COLO668 (cell line): ENCODE results near the gene PLAC8L1.

Experiments
- DNase-seq: peaks from one replicate; lab custom pipeline; 2025; ENCODE audit not compliant: unreplicated experiment; lab: John Stamatoyannopoulos, UW

Gene PLAC8L1

GRCh38 chr5:146081556-146081955 lies 23.8 kb downstream of the PLAC8L1 start:
- DNase-seq = no peak

DNA sequence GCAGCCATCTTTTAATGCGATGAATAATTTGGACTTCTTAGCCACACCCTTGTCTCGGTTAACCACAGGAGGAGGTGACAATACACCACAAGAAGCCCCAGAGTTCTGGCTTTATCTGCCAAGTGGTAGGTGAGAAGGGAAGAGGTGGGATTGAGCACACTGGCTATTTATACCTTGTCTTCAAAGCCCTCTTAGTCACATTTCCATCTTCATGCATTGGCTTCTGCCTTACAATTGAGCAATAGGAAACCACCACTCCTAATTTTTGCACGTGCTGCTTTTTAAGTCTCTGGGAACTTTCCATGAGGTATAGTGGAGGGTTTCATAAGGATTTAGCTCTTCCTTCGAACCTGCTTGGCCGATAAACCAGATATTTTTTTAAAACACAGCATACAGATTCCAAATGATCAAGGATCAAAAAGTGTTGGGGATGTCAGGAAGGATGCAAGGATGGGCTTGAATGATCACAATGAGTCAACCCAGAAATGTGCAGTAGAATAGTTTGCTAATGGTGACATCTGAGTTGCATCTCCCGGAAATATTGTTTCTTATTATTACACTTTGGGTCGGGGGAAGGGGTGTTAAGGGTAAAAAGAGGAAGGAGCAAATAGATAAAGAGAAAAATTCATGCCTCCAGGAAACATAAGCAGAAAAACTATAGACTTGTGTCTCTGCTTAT lies 25.5 kb downstream of the PLAC8L1 start:
- DNase-seq = no peak

DNA sequence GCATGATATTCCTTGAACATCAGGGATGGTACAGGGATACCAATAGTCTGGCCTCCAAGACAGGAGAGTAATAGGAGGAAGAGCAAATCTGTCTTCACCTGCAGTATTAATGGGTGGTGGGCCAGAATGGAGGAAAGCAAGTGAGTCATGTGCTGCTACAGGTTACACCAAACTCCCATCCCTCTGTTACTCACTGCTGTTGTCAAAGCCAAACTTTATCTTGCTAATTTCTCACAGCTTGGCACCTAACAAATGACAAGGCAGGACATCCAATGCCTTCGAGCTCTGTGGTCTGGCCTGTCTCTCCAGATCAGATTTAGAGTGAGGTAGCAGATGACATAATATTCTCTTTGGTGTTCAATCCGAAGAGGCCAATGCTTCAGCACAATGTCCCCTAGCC lies 26.8 kb downstream of the PLAC8L1 start:
- no peak for DNase-seq

- DNase-seq = no peak
These were observed 28.9 kb downstream of the PLAC8L1 start for GRCh38 chr5:146076455-146076854.

DNA sequence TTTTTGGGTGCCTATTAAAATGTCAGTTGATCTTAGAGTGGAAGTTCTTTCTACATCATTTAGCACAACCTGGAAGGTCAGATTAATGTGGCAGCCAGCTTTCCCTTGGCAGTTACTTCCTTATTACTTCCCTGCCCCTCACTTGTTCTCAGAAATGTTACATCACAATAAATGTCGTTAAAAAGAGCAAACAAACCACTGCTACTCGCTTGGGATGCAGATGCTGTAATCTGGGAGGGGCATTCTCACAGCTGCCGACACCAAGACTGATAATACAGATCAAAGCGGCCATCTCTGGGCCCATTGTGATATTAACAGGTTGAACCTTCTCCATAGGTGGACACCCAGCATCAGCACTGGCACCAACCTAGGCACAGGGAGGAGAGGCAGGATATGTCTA lies 29.3 kb downstream of the PLAC8L1 start:
- DNase-seq = peak; percentile 4

DNA sequence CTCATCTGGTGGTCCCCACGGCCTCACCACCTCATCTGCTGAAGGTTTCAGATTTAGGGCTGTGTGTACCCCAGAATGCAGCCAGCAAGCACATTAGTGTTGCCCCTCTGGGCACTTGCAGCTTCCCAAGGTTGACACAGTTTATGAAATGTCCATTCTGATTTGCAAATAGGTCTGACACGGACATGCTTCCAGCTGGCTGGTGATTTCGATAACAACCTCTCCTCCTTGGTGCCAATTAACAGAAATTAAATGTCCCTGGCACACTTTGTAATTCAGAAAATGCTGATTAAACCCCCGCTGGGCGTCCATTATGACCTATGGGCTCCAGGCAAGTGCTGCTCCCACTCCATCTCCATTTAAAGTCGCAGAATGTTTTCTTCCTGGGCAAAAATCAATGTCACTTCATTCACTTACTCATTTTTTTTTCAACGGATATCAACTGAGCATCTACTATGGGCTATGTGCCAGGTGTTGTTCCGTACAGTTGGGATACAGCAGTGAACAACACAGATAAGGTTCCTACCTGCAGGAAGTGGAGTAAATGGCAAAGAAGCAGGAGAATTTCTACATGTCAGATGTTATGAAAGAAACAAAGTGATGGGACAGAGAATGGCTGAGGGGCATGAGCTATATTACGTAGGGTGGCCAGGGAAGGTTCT lies 32.0 kb downstream of the PLAC8L1 start:
- no peak for DNase-seq

DNA sequence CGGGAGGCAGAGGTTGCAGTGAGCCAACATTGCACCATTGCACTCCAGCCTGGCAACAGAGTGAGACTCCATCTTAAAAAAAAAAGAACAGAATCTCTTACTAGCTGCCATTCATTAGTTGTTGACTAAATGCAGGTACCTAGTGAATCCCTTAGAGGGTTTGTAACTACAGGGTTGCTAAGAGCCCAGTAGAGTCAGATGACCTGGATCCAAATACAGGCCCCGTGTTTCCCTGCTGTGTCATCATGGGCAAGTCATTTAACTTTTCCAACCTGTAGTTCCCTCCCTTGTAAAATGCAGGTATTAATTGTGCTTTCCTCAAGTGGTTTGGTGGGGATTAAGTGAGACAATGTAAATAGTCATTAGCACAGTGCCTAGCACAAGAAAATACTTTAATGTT lies 32.8 kb downstream of the PLAC8L1 start:
- DNase-seq = no peak

DNA sequence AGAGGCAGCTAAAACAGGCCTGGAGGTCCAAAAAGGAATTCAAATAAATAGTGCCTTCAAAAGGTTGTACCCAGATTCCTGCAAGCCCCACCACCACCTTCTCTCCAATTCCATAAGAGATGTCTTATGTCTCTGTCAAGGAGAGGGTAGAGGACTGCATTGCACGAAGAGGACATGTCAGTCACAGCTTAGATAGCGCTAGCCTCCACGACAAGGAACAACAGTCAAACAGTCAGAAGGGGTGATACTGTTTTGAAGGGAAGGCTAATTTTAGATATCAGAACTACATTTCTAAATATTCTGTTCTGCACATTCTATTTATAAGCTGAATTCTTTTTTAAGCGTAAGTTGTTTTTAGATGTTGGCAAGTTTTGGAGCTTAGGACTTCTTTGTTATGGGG lies 34.2 kb downstream of the PLAC8L1 start:
- DNase-seq = no peak

DNA sequence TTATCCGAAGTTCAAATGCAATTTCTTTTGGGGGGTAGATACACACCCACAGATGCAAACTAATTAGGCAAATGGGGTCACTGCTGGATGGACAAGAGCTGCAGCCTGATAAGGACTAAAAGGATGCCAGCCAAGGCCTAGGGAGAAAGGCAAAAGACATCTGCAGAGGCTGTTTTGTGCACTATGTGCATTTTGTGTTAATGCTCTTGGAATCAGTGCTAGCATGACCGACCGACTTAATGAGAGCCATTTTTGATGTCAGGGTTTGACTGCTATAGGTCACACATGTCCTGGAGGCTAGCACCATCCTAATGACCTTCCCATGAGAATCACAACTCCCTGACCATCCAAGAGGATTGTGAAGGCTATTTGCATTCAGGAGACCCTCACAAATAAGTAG lies 34.6 kb downstream of the PLAC8L1 start:
- DNase-seq = no peak

DNA sequence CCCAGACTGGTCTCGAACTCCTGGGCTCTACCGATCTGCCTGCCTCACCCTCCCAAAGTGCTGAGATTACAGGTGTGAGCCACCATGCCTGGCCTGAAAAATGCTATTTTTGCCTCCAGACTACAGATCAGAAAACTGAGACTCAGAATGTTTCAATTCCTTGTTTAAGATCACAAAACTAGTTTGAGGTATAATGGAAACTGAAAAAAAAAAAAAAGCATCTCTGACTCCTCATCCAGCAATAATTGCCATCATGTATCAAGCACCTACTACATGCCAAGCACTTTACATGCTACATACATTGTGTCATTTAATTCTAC lies 35.6 kb downstream of the PLAC8L1 start:
- DNase-seq = no peak

DNA sequence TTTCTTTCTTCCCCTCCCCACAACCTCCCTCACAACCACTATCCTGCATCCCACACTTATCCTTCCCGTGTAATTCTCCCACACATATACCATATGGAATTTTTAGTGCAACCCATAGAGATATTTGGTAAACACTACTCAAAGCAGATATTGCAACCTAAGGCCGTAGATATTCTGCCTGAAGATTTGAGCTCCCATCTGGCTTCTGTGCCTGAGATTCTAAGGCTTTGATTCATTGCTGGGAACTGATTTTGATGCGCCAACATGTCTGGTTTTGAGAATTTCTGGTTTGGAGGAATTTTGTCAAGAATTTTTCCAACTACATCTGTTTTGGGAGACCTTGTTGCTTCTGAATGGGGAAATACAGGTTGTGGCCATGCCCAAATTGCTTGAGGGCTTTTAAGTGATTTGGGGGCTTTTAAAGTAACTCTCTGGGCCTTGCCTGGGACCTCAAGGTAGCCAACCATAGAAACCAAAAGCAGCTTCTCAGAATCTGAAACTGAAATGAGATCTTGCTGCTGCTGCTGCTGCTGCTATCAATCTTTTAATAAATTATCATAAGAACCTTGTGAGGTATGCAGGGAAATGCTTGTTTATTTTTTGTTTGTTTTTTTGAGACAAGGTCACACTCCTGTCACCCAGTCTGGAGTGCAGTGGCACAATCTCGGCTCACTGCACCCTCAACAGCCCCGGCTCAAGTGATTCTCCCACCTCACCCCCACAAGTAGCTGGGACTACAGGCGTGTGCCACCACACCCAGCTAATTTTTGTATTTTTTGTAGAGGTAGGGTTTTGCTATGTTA lies 36.2 kb downstream of the PLAC8L1 start:
- no peak for DNase-seq

- DNase-seq = no peak
These were observed 37.2 kb downstream of the PLAC8L1 start for GRCh38 chr5:146068206-146068605.

DNA sequence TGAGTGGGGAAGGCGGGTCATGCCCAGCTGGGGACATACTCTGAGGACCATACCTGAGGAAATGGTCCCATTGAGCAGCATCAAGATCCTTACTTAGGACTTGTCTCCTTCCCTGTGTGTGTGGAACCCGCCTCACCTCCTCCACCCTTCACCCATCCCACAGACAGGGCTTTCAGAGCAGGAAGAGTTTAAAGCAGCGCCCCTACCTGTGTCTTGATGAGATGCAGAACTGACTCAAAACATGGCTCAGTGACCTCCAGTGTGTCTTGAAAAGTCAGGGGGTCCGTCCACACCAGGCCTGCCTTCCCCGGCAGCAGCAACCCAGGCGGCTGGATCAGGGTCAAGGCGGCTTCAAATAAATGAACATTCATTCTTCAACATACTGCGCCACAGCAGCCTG lies 38.4 kb downstream of the PLAC8L1 start:
- no peak for DNase-seq

DNA sequence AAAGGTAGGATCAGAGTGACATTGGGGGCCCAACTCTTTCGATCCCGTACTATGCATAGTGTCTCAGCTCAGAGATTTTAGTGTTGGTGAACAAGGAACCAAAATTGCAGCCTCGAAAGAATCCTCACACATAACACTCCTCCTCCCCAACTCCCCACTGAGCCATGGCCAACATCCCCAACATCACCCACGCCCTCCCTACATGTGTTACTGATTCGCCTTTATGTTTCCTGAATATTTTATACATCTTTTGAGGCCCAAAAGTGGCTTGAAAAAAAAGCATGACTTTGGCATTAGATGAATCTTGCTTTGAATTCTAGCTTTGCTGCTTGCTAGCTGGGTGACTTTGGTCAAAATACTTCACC lies 45.2 kb downstream of the PLAC8L1 start:
- no peak for DNase-seq

GRCh38 chr5:146059460-146060220 lies 45.7 kb downstream of the PLAC8L1 start:
- no peak for DNase-seq

GRCh38 chr5:146055432-146055831 lies 49.9 kb downstream of the PLAC8L1 start:
- no peak for DNase-seq

DNA sequence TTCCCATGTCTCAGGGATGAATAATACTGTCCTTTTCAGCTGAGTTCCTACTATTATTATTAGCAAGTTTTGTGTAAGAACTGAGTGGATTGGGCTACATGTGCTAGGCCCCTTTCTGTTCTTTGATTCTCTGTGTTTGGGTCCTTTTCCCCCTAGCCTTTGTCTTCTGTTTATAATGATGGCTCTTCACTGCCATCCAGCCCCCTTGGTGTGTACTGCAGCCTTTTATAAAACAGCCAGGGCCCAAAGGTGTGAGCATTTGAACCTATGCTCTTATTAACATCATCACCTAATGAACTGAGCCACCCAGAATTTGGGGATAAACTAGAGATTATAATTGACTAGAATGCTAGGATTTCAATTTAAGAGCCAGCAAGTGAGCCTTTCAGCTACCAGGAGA lies 52.6 kb downstream of the PLAC8L1 start:
- DNase-seq = no peak

DNA sequence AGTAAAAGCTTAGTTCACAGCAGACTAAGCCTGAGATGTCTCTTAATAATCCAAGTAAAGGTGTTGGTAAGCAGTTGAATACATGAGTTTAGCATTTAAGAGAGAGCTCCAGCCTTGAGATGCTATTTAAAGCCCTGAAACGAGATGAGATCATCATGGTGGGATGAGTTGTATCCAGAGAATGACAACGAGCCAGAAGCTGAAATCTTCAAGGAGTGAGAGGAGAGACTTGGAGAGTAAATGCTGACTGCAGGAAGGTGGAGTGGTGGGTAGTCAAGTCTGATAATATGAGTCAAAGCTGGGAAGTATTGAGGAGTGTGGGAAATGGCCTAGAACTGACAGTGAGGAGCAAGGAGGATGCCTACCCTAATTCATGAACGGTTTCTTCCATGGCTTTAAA lies 53.7 kb downstream of the PLAC8L1 start:
- no peak for DNase-seq

- no peak for DNase-seq
These were observed 55.3 kb downstream of the PLAC8L1 start for GRCh38 chr5:146050086-146050485.

DNA sequence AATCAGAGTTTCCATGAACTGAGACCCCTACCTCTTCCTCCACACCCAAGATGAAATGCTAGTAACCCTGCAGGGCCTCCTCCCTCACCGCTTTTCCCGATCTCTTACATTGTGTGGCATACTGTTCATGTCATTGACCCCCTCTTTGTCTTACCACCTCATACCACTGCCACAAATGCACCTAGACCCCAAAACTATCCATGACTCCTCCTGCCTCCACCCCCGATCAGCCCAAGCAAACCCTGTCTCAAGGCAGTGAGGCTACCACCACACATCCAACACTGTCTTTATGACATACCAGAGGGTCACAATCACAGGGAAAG lies 55.7 kb downstream of the PLAC8L1 start:
- DNase-seq = no peak

GRCh38 chr5:146048994-146049703 lies 56.2 kb downstream of the PLAC8L1 start:
- DNase-seq = peak; percentile 38
